DMS 273 treated with DMSO at 0.1 percent for 48 hours (cell line): ENCODE results near the gene MPRIP.

Experiments used
- DNase-seq: peaks from one replicate; lab custom pipeline; 2025; lab: John Stamatoyannopoulos, UW

The MPRIP gene

DNA sequence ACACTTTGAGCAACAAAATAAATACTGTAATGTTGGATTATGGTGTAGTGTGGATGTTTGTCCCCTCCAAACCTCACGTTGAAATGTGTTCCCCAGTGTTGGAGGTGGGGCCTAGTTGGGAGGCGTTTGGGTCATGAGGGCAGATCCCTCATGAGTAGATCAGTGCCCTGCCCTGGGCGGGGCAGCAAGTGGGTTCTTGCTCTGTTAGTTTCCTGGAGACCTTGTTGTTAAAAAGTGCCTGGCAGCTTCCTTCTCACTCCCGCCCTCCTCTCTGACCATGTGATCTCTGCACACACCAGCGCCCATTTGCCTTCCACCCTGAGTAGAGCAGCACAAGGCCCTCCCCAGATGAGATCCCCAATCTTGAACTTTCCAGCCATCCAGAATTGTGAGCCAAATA lies 67.7 kb downstream of the MPRIP start:
- DNase-seq: no peak

GRCh38 chr17:17110520-17110919 lies 68.3 kb downstream of the MPRIP start:
- DNase-seq: no peak

GRCh38 chr17:17111401-17112393 lies 69.4 kb downstream of the MPRIP start:
- DNase-seq: no peak

GRCh38 chr17:17112628-17113200 lies 70.5 kb downstream of the MPRIP start:
- DNase-seq: no peak

- no peak for DNase-seq
Observed at GRCh38 chr17:17114592-17115225, 72.5 kb downstream of the MPRIP start.

DNA sequence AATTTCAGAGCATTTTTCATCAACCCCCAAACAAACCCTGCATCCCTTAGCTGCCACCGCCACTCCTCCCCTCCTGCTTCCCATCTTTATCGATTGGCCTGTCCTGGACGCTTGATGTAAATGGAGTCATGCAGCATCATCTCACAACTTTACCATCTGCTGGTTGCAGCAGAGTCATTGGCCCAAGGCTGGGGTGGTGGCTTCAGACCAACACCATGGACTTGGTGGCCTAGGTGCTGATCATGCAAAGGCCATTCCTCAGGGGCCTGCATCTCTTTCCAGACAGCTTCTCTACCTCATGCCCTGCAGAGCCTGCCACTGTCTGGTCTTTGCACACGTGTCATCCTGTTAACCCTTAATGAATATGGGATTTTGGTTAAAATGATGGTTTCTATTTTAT lies 73.4 kb downstream of the MPRIP start:
- DNase-seq: no peak

GRCh38 chr17:17116406-17116805 lies 74.1 kb downstream of the MPRIP start:
- no peak for DNase-seq

- no peak for DNase-seq
Observed at GRCh38 chr17:17117923-17118322, 75.7 kb downstream of the MPRIP start.

GRCh38 chr17:17118399-17118798 lies 76.1 kb downstream of the MPRIP start:
- DNase-seq: no peak

- DNase-seq: no peak
Observed at GRCh38 chr17:17119106-17119505, 76.8 kb downstream of the MPRIP start.

- DNase-seq: no peak
Observed at GRCh38 chr17:17119533-17119932, 77.3 kb downstream of the MPRIP start.

GRCh38 chr17:17120294-17120693 lies 78.0 kb downstream of the MPRIP start:
- DNase-seq: no peak

- no peak for DNase-seq
Observed at GRCh38 chr17:17120701-17121100, 78.4 kb downstream of the MPRIP start.

DNA sequence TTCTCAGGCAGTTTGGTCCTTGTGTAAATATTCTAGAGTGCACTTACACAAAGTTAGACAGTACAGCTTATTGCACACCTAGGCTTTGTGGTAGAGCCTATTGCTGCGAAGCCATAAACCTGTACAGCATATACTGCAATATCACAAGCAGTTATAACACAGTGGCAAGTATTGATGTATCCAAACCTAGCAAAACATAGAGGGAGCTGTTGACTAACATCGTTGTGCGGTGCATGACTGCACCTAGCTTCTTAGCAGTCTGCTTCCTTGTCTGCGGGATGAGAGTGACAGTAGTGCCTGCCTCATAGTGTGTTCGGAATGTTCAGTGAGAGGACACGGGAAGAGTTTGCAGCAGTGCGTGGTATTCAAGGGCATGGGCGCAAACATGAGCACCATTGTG lies 78.9 kb downstream of the MPRIP start:
- no peak for DNase-seq

GRCh38 chr17:17122781-17123483 lies 80.7 kb downstream of the MPRIP start:
- no peak for DNase-seq

DNA sequence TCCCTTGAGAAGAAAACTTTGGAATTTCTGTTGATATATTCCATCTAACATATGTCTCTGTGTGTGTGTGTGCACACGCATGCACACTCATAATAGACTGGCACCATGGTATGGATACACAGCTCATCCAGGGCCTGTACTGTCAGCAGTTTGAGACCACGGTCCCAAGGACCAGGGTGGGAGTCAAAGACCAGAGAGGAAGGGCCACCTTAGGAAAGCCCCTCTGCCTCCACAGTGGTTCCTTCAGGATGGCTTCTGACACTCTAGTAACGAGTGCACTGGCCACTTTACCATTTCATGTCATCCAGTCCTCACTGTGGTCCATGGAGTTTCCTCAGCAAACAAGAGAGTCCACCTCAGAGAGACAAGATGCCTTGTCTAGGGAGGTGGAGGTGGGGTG lies 82.1 kb downstream of the MPRIP start:
- DNase-seq: no peak

GRCh38 chr17:17125136-17126084 lies 83.2 kb downstream of the MPRIP start:
- peak; percentile 34 for DNase-seq

DNA sequence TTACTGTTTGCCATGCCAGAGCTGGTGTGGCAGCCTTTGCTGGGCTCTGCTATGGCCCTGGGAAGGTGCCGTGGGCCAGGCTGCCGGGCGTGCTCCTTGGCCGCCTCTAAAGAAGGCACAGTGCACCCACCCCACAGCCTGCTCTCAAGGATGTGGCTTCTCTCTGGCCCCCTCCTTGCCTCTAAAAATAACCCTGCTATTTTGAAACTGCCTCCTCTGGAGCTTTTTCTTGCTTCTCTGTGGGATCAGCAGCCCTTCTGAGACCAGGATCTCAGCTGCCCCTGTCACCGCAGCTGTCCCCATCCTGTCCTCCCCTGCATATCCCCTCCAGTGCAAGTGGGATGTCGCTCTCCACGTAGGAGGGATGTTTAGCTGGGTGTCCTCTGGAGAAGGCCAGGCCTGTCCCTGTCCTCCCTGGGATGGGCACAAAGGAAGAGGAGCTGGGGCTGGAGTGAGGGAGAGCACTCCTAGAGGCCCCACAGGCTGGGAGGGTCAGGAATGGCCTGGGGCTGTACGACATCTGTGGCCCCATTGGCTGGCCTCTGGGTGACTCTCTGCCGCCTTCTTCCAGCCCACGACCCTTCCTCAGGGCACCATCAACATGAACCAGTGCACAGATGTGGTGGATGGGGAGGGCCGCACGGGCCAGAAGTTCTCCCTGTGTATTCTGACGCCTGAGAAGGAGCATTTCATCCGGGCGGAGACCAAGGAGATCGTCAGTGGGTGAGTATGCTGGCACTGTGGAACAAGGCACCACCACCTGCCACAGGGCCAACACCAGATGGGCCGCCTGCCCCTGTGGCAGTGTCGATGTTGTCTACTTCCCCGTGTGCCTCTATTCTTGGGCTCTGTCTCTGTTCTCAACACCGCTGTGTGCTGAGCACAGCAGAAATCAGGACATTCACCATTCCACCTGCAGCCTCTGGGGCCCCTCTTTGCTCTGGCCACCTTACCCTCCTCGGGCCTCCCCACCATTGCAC lies 84.2 kb downstream of the MPRIP start:
- DNase-seq: no peak

DNA sequence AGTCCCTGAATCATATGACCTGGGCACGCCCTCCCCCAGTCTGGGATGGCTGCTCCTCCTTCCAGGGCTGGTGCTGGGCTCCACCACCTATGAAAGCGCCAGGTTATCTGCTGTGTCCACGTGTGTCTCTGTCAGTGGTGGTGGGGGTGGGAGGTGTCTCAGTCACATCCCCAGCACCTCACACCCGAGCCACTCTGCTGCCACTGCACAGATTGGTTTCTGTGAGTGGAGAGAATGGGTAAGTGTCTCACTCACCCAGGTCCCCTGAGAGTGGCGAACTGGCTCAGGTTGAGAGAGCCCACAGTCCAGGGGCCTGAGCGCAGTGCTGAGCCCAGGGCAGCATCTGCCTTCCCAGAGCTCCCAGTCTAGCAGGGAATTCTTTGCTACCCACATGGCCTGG lies 84.9 kb downstream of the MPRIP start:
- no peak for DNase-seq

- no peak for DNase-seq
Observed at GRCh38 chr17:17127730-17128291, 85.6 kb downstream of the MPRIP start.
